Endothelial cell of umbilical vein (primary cell): ENCODE data around the gene TOMM20. TPM values are rescaled to one million over a fixed set of nuclear protein-coding genes. Genes with fewer than 3 reads are reported as not detected.

Experiments used
- BruUV-seq: library from RNA; stranded (reverse); fragments of 400-500 nt; replicated peaks from 2 replicates; lab custom pipeline; 2021; lab: Mats Ljungman, UMichigan
- CTCF ChIA-PET: fragments of 300-600, 350-600 bp; sonication (Branson Sonifier 250); formaldehyde crosslinking; loops from one replicate; lab custom pipeline; 2021; ENCODE audit warnings: antibody characterized with exemption, inconsistent platforms; lab: Charles Lee
- POLR2A ChIA-PET: fragments of 300-600, 350-600 bp; sonication (Branson Sonifier 250); formaldehyde crosslinking; loops from one replicate; lab custom pipeline; 2021; ENCODE audit warnings: antibody characterized with exemption, inconsistent platforms; lab: Charles Lee
- DNase-seq: peaks from one replicate; pipeline ENCODE4 v3.0.0-alpha.2; 2011; ENCODE audit warnings: low read depth, low spot score
- FAIRE-seq: peaks from 2 replicates; lab custom pipeline; 2011; peaks lifted over from hg19 to GRCh38; lab: Jason Lieb, UNC
- H2AFZ ChIP-seq: 2 replicates; pipeline ENCODE4 v1.6.0; 2012; ENCODE audit warnings: low read depth, low read length, control low read depth, inconsistent platforms
- H3K27ac ChIP-seq: 2 replicates; pipeline ENCODE4 v1.5.1; 2011; ENCODE audit warnings: low read depth, mild to moderate bottlenecking, control low read depth, low read length, moderate library complexity; ENCODE audit not compliant: insufficient read depth
- H3K27me3 ChIP-seq, 2 experiments: 2 replicates each; pipeline versions ENCODE4 v1.6.0 to v1.6.1; 2011; ENCODE audit warnings: low read length in 2 of 2, mixed read lengths in 1 of 2; ENCODE audit not compliant: control insufficient read depth in 2 of 2, insufficient read depth in 2 of 2
- H3K36me3 ChIP-seq, 2 experiments: 2 replicates in 1 of 2; 3 replicates in 1 of 2; pipeline ENCODE4 v1.5.1; 2011; ENCODE audit warnings: low read length in 2 of 2, mild to moderate bottlenecking in 1 of 2, moderate library complexity in 1 of 2; ENCODE audit not compliant: control insufficient read depth in 2 of 2, insufficient read depth in 2 of 2; ENCODE audit errors: extremely low read depth in 1 of 2
- H3K4me1 ChIP-seq: 3 replicates; pipeline ENCODE4 v1.5.1; 2011; ENCODE audit warnings: mild to moderate bottlenecking, low read length; ENCODE audit not compliant: control insufficient read depth, insufficient read depth; ENCODE audit errors: extremely low read depth
- H3K4me2 ChIP-seq: 2 replicates; pipeline ENCODE4 v1.6.1; 2011; ENCODE audit warnings: low read length, control low read depth, mixed read lengths; ENCODE audit not compliant: insufficient read depth
- H3K4me3 ChIP-seq, 3 experiments: fragments of 200-600 bp in 1 of 3; sonication (generic), shearing (Covaris generic) in 1 of 3; replicated peaks in 1 of 3; 2 replicates each; pipeline ENCODE4 v1.5.1; 2011 to 2016; ENCODE audit warnings: control low read depth in 3 of 3, low read length in 3 of 3, mild to moderate bottlenecking in 2 of 3, inconsistent platforms in 1 of 3, low read depth in 1 of 3, moderate library complexity in 1 of 3; ENCODE audit not compliant: insufficient read depth in 1 of 3
- H3K79me2 ChIP-seq: 2 replicates; pipeline ENCODE4 v1.6.0; 2012; ENCODE audit warnings: low read length, inconsistent platforms; ENCODE audit not compliant: control insufficient read depth, insufficient read depth
- H3K9ac ChIP-seq: replicated peaks from 2 replicates; pipeline ENCODE3; 2011; ENCODE audit warnings: low read length, control low read depth; ENCODE audit not compliant: insufficient read depth; ENCODE audit errors: extremely low read depth
- H3K9me1 ChIP-seq: replicated peaks from 3 replicates; pipeline ENCODE4 v1.6.0; 2011; ENCODE audit warnings: mild to moderate bottlenecking, low read length; ENCODE audit not compliant: control insufficient read depth, insufficient read depth; ENCODE audit errors: extremely low read depth
- H3K9me3 ChIP-seq: replicated peaks from 2 replicates; pipeline ENCODE4 v1.5.1; 2012; ENCODE audit warnings: low read length, inconsistent platforms; ENCODE audit not compliant: control insufficient read depth, insufficient read depth
- H4K20me1 ChIP-seq: replicated peaks from 2 replicates; pipeline ENCODE3; 2011; ENCODE audit warnings: mild to moderate bottlenecking, low read length; ENCODE audit not compliant: control insufficient read depth, insufficient read depth; ENCODE audit errors: extremely low read depth
- EZH2 ChIP-seq: IDR thresholded peaks from 2 replicates; pipeline ENCODE4 v1.6.1; 2012; ENCODE audit warnings: borderline replicate concordance, low read depth, mild to moderate bottlenecking, moderate library complexity, low read length, inconsistent platforms; ENCODE audit not compliant: severe bottlenecking
- FOS ChIP-seq: IDR thresholded peaks from 2 replicates; pipeline ENCODE4 v1.6.1; 2011; ENCODE audit warnings: mild to moderate bottlenecking, low read length, moderate library complexity, borderline replicate concordance; ENCODE audit not compliant: insufficient read depth
- GATA2 ChIP-seq: IDR thresholded peaks from 2 replicates; pipeline ENCODE4 v1.7.0; 2011; ENCODE audit warnings: low read depth, mild to moderate bottlenecking, moderate library complexity, mixed read lengths, low read length; ENCODE audit not compliant: insufficient read length, insufficient read depth
- JUN ChIP-seq: IDR thresholded peaks from 2 replicates; pipeline ENCODE4 v1.6.1; 2011; ENCODE audit warnings: borderline replicate concordance, low read depth; ENCODE audit not compliant: insufficient read length, insufficient read depth
- MYC ChIP-seq: IDR thresholded peaks from one replicate; pipeline ENCODE4 v1.6.1; 2011; ENCODE audit warnings: mild to moderate bottlenecking, low read depth, low read length
- POLR2A ChIP-seq: IDR thresholded peaks from 2 replicates; pipeline ENCODE4 v1.6.1; 2012; ENCODE audit warnings: low read depth, mild to moderate bottlenecking, control low read depth, low read length
- POLR2AphosphoS5 ChIP-seq: IDR thresholded peaks from 2 replicates; pipeline ENCODE4 v1.6.1; 2012; ENCODE audit warnings: low read depth, mild to moderate bottlenecking, control low read depth, low read length, moderate library complexity; ENCODE audit not compliant: insufficient read depth
- dilution Hi-C: fragments of 300-500 bp; cut with MboI; formaldehyde crosslinking; loops from one replicate; pipeline ENCODE4 v1.15.0; 2019; ENCODE audit warnings: low sequenced_read_pairs; ENCODE audit not compliant: extremely low pct_ligation_motif_present
- intact Hi-C: fragments of 100-400 bp; cut with micrococcal nuclease; formaldehyde crosslinking; loops from one replicate; pipeline ENCODE4 v1.10.0; 2022
- polyA plus RNA-seq, 4 experiments: library from polyadenylated mRNA; depleted of rRNA in 3 of 4; stranded (reverse) in 3 of 4; unstranded in 1 of 4; fragments of >200 nt; gene quantifications; 2 replicates each; pipeline versions ENCODE4 v1.2.1 to v1.2.3, GENCODE V29; 2011 to 2012; ENCODE audit warnings: missing spikeins in 1 of 4
- total RNA-seq: library from RNA; stranded (reverse); gene quantifications from 2 replicates; pipeline ENCODE4 v1.2.3, GENCODE V29; 2021
- TF ChIP-seq, protein P1 (sequence below), 2 donors: IDR thresholded peaks; 1 replicate in 1 of 2; 2 replicates in 1 of 2; pipeline ENCODE4 v1.5.1; 2011; ENCODE audit warnings: low read length in 2 of 2, mild to moderate bottlenecking in 2 of 2, moderate library complexity in 2 of 2, control low read depth in 1 of 2, inconsistent platforms in 1 of 2, low read depth in 1 of 2; ENCODE audit not compliant: insufficient read depth in 1 of 2; ENCODE audit errors: extremely low read depth in 1 of 2
- TF ChIP-seq, protein P2 (sequence below): IDR thresholded peaks from 2 replicates; pipeline ENCODE4 v1.6.1; 2011; ENCODE audit not compliant: insufficient read depth, insufficient read length

TOMM20 gene
- total and polyA plus RNA-seq, 2 donors (not counting 3 experiments of a cell fraction or from before 2014, with no cell fraction given): 42.5 to 98.4 TPM

DNA sequence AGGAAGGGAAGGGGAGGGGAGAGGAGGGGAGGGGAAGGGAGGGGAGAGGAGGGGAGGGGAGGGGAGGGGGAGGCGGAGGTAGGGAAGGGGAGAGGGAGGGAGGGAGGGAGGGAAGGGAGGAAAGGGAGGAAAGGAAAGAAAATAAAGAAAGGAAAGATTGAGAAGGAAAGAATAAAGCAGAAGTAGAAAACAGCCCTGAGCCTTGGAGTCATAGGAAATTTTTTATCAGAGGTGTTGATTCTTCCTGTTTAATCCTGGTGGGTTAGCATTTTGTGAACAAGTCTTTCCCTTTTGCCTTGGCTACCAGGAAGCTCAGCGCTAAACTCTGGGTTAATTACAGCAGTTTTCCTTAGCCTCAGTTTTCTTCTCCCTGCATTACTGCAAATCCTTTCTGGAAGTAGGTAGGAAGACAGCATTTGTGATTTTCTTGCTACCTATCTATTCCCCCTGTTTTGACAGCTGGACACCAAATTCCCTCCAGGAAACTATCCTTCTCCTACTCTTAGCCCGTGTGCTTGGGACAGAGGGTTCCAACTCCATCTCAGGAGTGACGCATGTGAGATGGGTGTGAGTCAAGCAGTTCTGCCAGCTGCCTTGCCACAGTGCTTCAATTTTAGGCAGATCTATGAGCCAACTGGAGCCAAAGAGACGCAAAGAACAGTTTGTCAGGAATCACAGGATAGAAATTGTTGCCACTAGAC, 26.9 kb downstream of the TOMM20 start:
- Histone ChIP-seq H4K20me1 (no peaks in the 10 kb centered on the region), H3K9me3 (no peaks in the 10 kb centered on the region), H3K27me3 (no peaks in the 10 kb centered on the region), H3K79me2 (no peaks in the 10 kb centered on the region), H3K9ac (no peak overlapping the region), H3K4me2 (no peak overlapping the region), H3K36me3 (no peaks in the 10 kb centered on the region), H3K27ac (no peak overlapping the region), H3K4me1 (peaks cover 3% of the 10 kb centered on the region), H3K9me1 (no peaks in the 10 kb centered on the region), H2AFZ (no peak overlapping the region), H3K4me3 (no peak overlapping the region)
- DNase-seq (no peak), FAIRE-seq (no peak)
- ChIA-PET CTCF (no interaction called here), POLR2A (no interaction called here)
- BruUV-seq: no TSS peak
- intact Hi-C loops (loop anchor here (5.0 kb wide), 1 partner anchor 401 kb away; the partner anchor contains the start of gene B3GALNT2), dilution Hi-C loops (no loop called here)
- TF ChIP-seq POLR2A: no peak
- no peak for TF ChIP-seq EZH2
- TF ChIP-seq GATA2: no peak
- TF ChIP-seq, protein P1, sequence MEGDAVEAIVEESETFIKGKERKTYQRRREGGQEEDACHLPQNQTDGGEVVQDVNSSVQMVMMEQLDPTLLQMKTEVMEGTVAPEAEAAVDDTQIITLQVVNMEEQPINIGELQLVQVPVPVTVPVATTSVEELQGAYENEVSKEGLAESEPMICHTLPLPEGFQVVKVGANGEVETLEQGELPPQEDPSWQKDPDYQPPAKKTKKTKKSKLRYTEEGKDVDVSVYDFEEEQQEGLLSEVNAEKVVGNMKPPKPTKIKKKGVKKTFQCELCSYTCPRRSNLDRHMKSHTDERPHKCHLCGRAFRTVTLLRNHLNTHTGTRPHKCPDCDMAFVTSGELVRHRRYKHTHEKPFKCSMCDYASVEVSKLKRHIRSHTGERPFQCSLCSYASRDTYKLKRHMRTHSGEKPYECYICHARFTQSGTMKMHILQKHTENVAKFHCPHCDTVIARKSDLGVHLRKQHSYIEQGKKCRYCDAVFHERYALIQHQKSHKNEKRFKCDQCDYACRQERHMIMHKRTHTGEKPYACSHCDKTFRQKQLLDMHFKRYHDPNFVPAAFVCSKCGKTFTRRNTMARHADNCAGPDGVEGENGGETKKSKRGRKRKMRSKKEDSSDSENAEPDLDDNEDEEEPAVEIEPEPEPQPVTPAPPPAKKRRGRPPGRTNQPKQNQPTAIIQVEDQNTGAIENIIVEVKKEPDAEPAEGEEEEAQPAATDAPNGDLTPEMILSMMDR (IDR thresholded peaks at IDR 0.05; ENCODE audit: extremely low read depth in 1 of 2, insufficient read depth in 1 of 2, low read depth in 1 of 2, low read length in 2 of 2): no peak
- no peak for TF ChIP-seq POLR2AphosphoS5
- no peak for TF ChIP-seq FOS
- TF ChIP-seq MYC: no peak
- no peak for TF ChIP-seq JUN
- TF ChIP-seq, protein P2, sequence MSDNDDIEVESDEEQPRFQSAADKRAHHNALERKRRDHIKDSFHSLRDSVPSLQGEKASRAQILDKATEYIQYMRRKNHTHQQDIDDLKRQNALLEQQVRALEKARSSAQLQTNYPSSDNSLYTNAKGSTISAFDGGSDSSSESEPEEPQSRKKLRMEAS: no peak
